Spleen (tissue), 7 donors: ENCODE data around the gene GPR107.

Source experiments
- CTCF ChIP-seq, 11 experiments: fragments of 200-600 bp in 7 of 11; fragments of 450-650 bp in 4 of 11; sonication (generic) in 4 of 11; IDR thresholded peaks in 8 of 11; conservative IDR thresholded peaks in 3 of 11; 1 replicate in 7 of 11; 2 replicates in 4 of 11; pipeline versions ENCODE4 v1.4.0 to v1.8.0; 2016 to 2021; ENCODE audit warnings: antibody characterized with exemption in 11 of 11, inconsistent platforms in 4 of 11, mild to moderate bottlenecking in 1 of 11
- POLR2A ChIP-seq, 3 donors: fragments of 450-650 bp; IDR thresholded peaks; one replicate each; pipeline ENCODE4 v1.5.1; 2017; ENCODE audit warnings: antibody characterized with exemption in 3 of 3, mild to moderate bottlenecking in 1 of 3
- POLR2AphosphoS5 ChIP-seq, 3 donors: sonication (generic); formaldehyde crosslinking; IDR thresholded peaks; one replicate each; pipeline ENCODE4 v1.5.1; 2017; ENCODE audit warnings: antibody characterized with exemption in 3 of 3
- donor health status: DM: no; HTN: no; CAD: no; lungs with moderate emphysema.
- donor health status: DM: no; HTN: no; CAD: no.
- donor health status: DM: no; HTN: no; CAD: no.

- TF ChIP-seq CTCF (IDR thresholded peaks at IDR 0.05 in 8 of 11, conservative IDR thresholded peaks at IDR 0.05 in 3 of 11) = no peak
- TF ChIP-seq POLR2A (IDR thresholded peaks at IDR 0.05) = no peak
- no peak for TF ChIP-seq POLR2AphosphoS5 (IDR thresholded peaks at IDR 0.05)
These were observed 91.0 kb downstream of the GPR107 start for GRCh38 chr9:130144703-130145102.
